ENCODE data around the gene MPND. TPM values are rescaled to one million over a fixed set of nuclear protein-coding genes. Genes with fewer than 3 reads are reported as not detected.

The MPND gene
- total and polyA plus RNA-seq, 2 of the 13 experiments (the other 11 are each of a cell fraction or from before 2014, with no cell fraction given) = 10.8 to 15.8 TPM

- TF ChIP-seq PHB2 (IDR thresholded peaks at IDR 0.05; ENCODE audit: partially characterized antibody) (no peak), ZNF749 (CRISPR knock-in tag; IDR thresholded peaks at IDR 0.05; ENCODE audit: borderline replicate concordance) (peak; percentile 62; the same call in 1 of the 2 replicates), MEIS2 (CRISPR knock-in tag; IDR thresholded peaks at IDR 0.05) (0 out of 2 replicates have a peak, but pooled peaks have one; percentile 40), ZNF772 (CRISPR knock-in tag; IDR thresholded peaks at IDR 0.05) (no peak; the same call in 1 of the 2 replicates), REPIN1 (CRISPR knock-in tag; IDR thresholded peaks at IDR 0.05; ENCODE audit: borderline replicate concordance, low read depth) (peak; percentile 31; the same call in 1 of the 2 replicates), HIVEP1 (CRISPR knock-in tag; IDR thresholded peaks at IDR 0.05) (peak; percentile 71; the same call in 1 of the 2 replicates), SPEN (CRISPR knock-in tag; IDR thresholded peaks at IDR 0.05; ENCODE audit: low read depth) (peak; percentile 85; the same call in 1 of the 2 replicates), SRF (IDR thresholded peaks at IDR 0.05; ENCODE audit: low read depth, low read length) (peak; percentile 27; the same call in 1 of the 2 replicates), KLF11 (CRISPR knock-in tag; IDR thresholded peaks at IDR 0.05) (0 out of 2 replicates have a peak, but pooled peaks have one; percentile 12), USF2 (IDR thresholded peaks at IDR 0.05; ENCODE audit: low read depth, low read length) (peak; percentile 94), USF2 (CRISPR knock-in tag; IDR thresholded peaks at IDR 0.05; ENCODE audit: borderline replicate concordance) (peak; percentile 93; the same call in 1 of the 2 replicates), SMARCC2 (IDR thresholded peaks at IDR 0.05) (0 out of 2 replicates have a peak, but pooled peaks have one; percentile 30), CEBPG (CRISPR knock-in tag; IDR thresholded peaks at IDR 0.05) (peak; percentile 88), MLX (CRISPR knock-in tag; IDR thresholded peaks at IDR 0.05) (no peak), NCOR1 (IDR thresholded peaks at IDR 0.05; ENCODE audit: borderline replicate concordance, low read length) (no peak), ZNF432 (CRISPR knock-in tag; IDR thresholded peaks at IDR 0.05; ENCODE audit: borderline replicate concordance) (no peak), ZNF441 (CRISPR knock-in tag; IDR thresholded peaks at IDR 0.05; ENCODE audit: borderline replicate concordance) (no peak), RNF2 (conservative IDR thresholded peaks at IDR 0.05; ENCODE audit: low read depth) (peak; percentile 92; the same call in 1 of the 2 replicates), NR2C2 (CRISPR knock-in tag; IDR thresholded peaks at IDR 0.05; ENCODE audit: borderline replicate concordance) (peak; percentile 90), LCORL (IDR thresholded peaks at IDR 0.05) (no peak), LCORL (CRISPR knock-in tag; IDR thresholded peaks at IDR 0.05) (no peak), HNRNPK (IDR thresholded peaks at IDR 0.05; ENCODE audit: low read depth, low read length, poor library complexity, severe bottlenecking) (no peak)
- TF ChIP-seq, protein P1, sequence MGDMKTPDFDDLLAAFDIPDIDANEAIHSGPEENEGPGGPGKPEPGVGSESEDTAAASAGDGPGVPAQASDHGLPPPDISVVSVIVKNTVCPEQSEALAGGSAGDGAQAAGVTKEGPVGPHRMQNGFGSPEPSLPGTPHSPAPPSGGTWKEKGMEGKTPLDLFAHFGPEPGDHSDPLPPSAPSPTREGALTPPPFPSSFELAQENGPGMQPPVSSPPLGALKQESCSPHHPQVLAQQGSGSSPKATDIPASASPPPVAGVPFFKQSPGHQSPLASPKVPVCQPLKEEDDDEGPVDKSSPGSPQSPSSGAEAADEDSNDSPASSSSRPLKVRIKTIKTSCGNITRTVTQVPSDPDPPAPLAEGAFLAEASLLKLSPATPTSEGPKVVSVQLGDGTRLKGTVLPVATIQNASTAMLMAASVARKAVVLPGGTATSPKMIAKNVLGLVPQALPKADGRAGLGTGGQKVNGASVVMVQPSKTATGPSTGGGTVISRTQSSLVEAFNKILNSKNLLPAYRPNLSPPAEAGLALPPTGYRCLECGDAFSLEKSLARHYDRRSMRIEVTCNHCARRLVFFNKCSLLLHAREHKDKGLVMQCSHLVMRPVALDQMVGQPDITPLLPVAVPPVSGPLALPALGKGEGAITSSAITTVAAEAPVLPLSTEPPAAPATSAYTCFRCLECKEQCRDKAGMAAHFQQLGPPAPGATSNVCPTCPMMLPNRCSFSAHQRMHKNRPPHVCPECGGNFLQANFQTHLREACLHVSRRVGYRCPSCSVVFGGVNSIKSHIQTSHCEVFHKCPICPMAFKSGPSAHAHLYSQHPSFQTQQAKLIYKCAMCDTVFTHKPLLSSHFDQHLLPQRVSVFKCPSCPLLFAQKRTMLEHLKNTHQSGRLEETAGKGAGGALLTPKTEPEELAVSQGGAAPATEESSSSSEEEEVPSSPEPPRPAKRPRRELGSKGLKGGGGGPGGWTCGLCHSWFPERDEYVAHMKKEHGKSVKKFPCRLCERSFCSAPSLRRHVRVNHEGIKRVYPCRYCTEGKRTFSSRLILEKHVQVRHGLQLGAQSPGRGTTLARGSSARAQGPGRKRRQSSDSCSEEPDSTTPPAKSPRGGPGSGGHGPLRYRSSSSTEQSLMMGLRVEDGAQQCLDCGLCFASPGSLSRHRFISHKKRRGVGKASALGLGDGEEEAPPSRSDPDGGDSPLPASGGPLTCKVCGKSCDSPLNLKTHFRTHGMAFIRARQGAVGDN (CRISPR knock-in tag; IDR thresholded peaks at IDR 0.05) = peak; percentile 77
These were observed 59.0 kb downstream of the MPND start, which contains the start of gene CHAF1A (continued) for GRCh38 chr19:4402171-4403004.

Measured in HepG2 (cell line).